SK-N-SH (cell line): ENCODE measurements around the gene NIPAL1.

Source experiments
- JUND ChIP-seq: IDR thresholded peaks from 2 replicates; pipeline ENCODE4 v1.4.0; 2012
- TAF1 ChIP-seq: IDR thresholded peaks from 2 replicates; pipeline ENCODE4 v1.6.1; 2012; ENCODE audit warnings: low read depth, mild to moderate bottlenecking, low read length, moderate library complexity, borderline replicate concordance
- YY1 ChIP-seq: IDR thresholded peaks from 2 replicates; pipeline ENCODE4 v1.4.0; 2012; ENCODE audit warnings: low read depth, mild to moderate bottlenecking

DNA sequence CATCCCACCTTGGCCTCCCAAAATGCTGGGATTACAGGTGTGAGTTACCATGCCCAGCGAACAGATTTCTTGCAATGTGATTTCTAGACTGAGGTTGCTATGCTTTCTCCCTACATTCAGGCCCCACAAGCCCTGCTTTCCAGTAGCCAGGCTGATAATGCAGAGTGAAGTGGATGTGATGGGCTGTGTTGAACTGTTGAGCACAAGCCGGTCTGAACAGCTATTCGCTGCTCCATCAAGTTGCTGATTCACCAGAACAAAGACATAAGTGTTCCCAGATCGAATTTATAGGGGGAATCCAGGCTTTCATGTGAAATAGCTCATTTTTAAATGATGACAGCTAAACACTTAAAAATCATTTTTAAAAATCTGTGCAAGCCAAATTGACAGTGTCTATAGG lies 8.0 kb downstream of the NIPAL1 start:
- TF ChIP-seq JUND (no peak), TAF1 (no peak), YY1 (no peak)
